ENCODE results near the gene CXorf49B. TPM values are rescaled to one million over a fixed set of nuclear protein-coding genes. Genes with fewer than 3 reads are reported as not detected.
"Not testable (repeated sequence)": the region's sequence is repeated elsewhere in the genome, so short reads cannot be mapped to it uniquely, and the experiment has no call there.

CXorf49B gene
- total RNA-seq, 1 experiment from 2014 or later, result 0.76 TPM

DNA sequence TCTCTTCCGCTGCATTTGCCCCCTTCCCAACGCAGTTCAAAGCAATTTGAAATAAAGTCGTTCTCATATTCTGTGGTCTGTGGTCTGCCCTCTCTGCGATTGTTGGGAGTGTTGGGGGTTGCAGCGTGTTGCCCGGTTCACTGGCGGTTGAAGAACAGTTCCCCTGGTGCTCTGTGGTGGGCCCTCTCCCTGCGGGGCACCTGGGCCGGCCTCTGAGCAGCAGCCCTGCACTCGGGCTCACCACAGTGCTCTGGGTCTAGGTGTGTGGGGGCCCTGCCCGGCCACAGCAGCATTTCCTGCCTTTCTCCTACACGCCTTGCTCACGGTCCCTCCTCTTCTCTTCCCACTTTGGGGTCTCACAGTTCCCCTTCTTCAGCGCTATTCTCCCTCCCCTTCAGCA lies 4.0 kb downstream of the CXorf49B start:
- BruUV-seq (replicated peaks); H3K9me3 Mint-ChIP-seq (ENCODE audit: low read depth, unreplicated experiment); intact Hi-C loops (cut with micrococcal nuclease; ENCODE audit: unreplicated experiment); CTCF ChIA-PET; H3K36me3 Mint-ChIP-seq (ENCODE audit: insufficient read depth, unreplicated experiment); H3K27ac Mint-ChIP-seq (ENCODE audit: unreplicated experiment); DNase-seq; H3K4me3 Mint-ChIP-seq (ENCODE audit: low read depth, unreplicated experiment); H3K27me3 Mint-ChIP-seq (ENCODE audit: unreplicated experiment); H3K4me1 Mint-ChIP-seq (ENCODE audit: low read depth, unreplicated experiment): not testable (repeated sequence)

DNA sequence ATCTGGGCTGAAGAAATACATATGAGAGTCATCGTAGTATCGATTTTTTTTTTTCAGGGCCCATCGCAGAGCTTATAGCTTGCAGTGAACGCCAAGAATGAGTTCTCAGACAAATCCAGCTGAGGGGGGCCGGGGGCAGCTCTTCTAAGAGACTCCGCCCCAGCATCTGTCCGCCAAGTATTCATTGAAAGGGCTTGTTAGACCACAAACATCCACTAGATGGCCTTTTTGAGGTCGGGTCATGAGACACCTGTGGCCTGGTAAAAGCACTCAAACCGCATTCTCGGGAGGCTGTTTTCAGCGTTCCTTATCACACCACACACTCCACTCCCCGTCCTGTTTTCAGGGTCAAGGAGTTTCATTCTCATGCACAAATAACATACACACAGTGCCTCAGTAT lies 15.2 kb downstream of the CXorf49B start:
- H3K27ac Mint-ChIP-seq (ENCODE audit: unreplicated experiment); H3K4me3 Mint-ChIP-seq (ENCODE audit: low read depth, unreplicated experiment); intact Hi-C loops (cut with micrococcal nuclease; ENCODE audit: unreplicated experiment); BruUV-seq (replicated peaks); H3K9me3 Mint-ChIP-seq (ENCODE audit: low read depth, unreplicated experiment); H3K36me3 Mint-ChIP-seq (ENCODE audit: insufficient read depth, unreplicated experiment); CTCF ChIA-PET; H3K4me1 Mint-ChIP-seq (ENCODE audit: low read depth, unreplicated experiment); H3K27me3 Mint-ChIP-seq (ENCODE audit: unreplicated experiment); DNase-seq: not testable (repeated sequence)

DNA sequence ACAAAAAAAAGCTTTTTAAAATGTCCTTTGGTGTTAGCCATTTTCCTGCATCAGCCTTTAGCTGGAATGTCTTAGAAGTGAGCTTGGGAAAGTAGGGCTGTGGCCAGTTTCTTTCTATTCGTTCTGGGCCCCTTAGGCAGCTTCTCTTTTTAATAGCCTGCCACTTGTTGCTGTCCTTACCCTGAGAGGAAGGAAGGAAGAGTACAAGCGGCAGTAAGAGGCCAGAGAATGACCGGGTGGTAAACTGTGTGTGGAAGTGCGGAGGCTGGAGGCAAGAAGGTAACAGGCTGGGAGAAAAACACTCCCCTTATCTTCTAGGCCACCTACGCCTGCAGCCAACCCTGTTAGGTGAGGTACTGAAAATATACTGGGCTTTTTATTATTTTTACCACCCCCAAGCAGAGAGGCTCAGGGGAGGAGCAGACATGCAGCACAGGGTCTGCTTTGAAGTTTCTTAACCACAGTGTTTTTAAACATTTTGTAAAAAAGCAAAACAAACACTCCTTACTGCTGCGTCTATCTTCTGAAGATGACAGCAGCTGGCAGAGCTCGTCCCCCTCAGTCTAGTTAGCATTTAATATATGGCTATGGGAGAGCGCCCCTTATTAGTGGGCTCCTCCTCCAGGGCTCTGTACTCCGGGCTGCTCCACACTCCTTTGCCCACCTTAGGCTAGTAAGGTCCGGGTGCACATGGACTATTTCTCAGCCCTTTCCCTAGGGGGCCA lies 19.2 kb downstream of the CXorf49B start:
- H3K4me3 Mint-ChIP-seq (ENCODE audit: low read depth, unreplicated experiment); BruUV-seq (replicated peaks); H3K36me3 Mint-ChIP-seq (ENCODE audit: insufficient read depth, unreplicated experiment); H3K4me1 Mint-ChIP-seq (ENCODE audit: low read depth, unreplicated experiment); H3K27me3 Mint-ChIP-seq (ENCODE audit: unreplicated experiment); CTCF ChIA-PET; H3K9me3 Mint-ChIP-seq (ENCODE audit: low read depth, unreplicated experiment); H3K27ac Mint-ChIP-seq (ENCODE audit: unreplicated experiment); DNase-seq; intact Hi-C loops (cut with micrococcal nuclease; ENCODE audit: unreplicated experiment): not testable (repeated sequence)

DNA sequence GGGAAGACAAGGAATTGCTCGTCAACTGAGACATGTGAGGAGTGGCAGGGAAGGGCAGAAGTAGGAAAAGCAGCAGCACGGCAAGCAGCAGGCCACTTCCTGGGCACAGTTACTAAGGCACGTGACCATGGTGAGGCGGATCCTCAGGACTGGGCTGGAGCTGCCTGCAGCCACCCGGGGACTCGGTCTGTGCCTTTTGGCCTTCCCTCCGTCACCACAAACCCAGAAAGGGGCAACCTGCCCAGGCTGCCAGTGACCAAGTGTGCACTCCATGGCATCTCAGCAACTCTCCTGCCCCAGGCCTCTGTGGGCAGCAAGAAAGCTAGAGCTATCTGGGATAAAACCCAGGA lies 19.8 kb downstream of the CXorf49B start:
- H3K27ac Mint-ChIP-seq (ENCODE audit: unreplicated experiment); DNase-seq; intact Hi-C loops (cut with micrococcal nuclease; ENCODE audit: unreplicated experiment); CTCF ChIA-PET; H3K9me3 Mint-ChIP-seq (ENCODE audit: low read depth, unreplicated experiment); H3K4me1 Mint-ChIP-seq (ENCODE audit: low read depth, unreplicated experiment); H3K4me3 Mint-ChIP-seq (ENCODE audit: low read depth, unreplicated experiment); H3K27me3 Mint-ChIP-seq (ENCODE audit: unreplicated experiment); BruUV-seq (replicated peaks); H3K36me3 Mint-ChIP-seq (ENCODE audit: insufficient read depth, unreplicated experiment): not testable (repeated sequence)

- H3K4me3 Mint-ChIP-seq (ENCODE audit: low read depth, unreplicated experiment); H3K27me3 Mint-ChIP-seq (ENCODE audit: unreplicated experiment); H3K4me1 Mint-ChIP-seq (ENCODE audit: low read depth, unreplicated experiment); H3K27ac Mint-ChIP-seq (ENCODE audit: unreplicated experiment); BruUV-seq (replicated peaks); CTCF ChIA-PET; H3K36me3 Mint-ChIP-seq (ENCODE audit: insufficient read depth, unreplicated experiment); H3K9me3 Mint-ChIP-seq (ENCODE audit: low read depth, unreplicated experiment); DNase-seq; intact Hi-C loops (cut with micrococcal nuclease; ENCODE audit: unreplicated experiment): not testable (repeated sequence)
These were observed 20.6 kb downstream of the CXorf49B start for GRCh38 chrX:71783569-71784347.

DNA sequence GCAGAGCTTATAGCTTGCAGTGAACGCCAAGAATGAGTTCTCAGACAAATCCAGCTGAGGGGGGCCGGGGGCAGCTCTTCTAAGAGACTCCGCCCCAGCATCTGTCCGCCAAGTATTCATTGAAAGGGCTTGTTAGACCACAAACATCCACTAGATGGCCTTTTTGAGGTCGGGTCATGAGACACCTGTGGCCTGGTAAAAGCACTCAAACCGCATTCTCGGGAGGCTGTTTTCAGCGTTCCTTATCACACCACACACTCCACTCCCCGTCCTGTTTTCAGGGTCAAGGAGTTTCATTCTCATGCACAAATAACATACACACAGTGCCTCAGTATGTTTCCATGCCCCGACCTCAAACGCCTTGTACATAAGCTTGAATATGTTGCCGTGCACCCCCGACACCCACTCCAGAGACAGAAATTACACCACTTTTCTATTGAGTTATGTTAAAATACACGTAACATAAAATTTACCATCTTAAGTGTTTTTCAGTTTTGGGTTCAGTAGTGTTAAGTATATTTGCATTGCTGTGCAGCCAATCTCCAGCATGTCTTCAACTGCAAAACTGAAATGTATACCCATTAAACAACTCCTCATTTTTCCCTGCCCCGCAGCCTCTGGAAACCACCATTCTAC lies 21.3 kb downstream of the CXorf49B start:
- BruUV-seq (replicated peaks); DNase-seq; CTCF ChIA-PET; H3K27ac Mint-ChIP-seq (ENCODE audit: unreplicated experiment); H3K4me1 Mint-ChIP-seq (ENCODE audit: low read depth, unreplicated experiment); H3K36me3 Mint-ChIP-seq (ENCODE audit: insufficient read depth, unreplicated experiment); H3K4me3 Mint-ChIP-seq (ENCODE audit: low read depth, unreplicated experiment); intact Hi-C loops (cut with micrococcal nuclease; ENCODE audit: unreplicated experiment); H3K9me3 Mint-ChIP-seq (ENCODE audit: low read depth, unreplicated experiment); H3K27me3 Mint-ChIP-seq (ENCODE audit: unreplicated experiment): not testable (repeated sequence)

DNA sequence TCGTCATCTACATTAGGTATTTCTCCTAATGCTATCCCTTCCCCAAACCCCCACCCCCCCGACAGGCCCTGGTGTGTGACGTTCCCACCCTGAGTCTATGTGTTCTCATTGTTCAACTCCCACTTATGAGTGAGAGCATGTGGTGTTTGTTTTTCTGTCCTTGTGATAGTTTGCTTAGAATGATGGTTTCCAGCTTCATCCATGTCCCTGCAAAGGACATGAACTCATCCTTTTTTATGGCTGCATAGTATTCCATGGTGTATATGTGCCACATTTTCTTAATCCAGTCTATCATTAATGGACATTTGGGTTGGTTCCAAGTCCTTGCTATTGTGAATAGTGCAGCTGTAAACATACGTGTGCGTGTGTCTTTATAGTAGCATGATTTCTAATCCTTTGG lies 43.3 kb downstream of the CXorf49B start:
- intact Hi-C loops (cut with micrococcal nuclease; ENCODE audit: unreplicated experiment); DNase-seq; H3K4me3 Mint-ChIP-seq (ENCODE audit: low read depth, unreplicated experiment); BruUV-seq (replicated peaks); H3K9me3 Mint-ChIP-seq (ENCODE audit: low read depth, unreplicated experiment); H3K27ac Mint-ChIP-seq (ENCODE audit: unreplicated experiment); H3K4me1 Mint-ChIP-seq (ENCODE audit: low read depth, unreplicated experiment); H3K36me3 Mint-ChIP-seq (ENCODE audit: insufficient read depth, unreplicated experiment); CTCF ChIA-PET: not testable (repeated sequence)
- H3K27me3 Mint-ChIP-seq (ENCODE audit: unreplicated experiment), result peaks cover 78% of the 10 kb centered on the region
